C1 segment of cervical spinal cord (tissue), 14 donors: ENCODE data around the gene MEA1.
"Not testable (repeated sequence)": the region's sequence is repeated elsewhere in the genome, so short reads cannot be mapped to it uniquely, and the experiment has no call there.

Experiments used
- DNase-seq, 14 donors: peaks; one replicate each; lab custom pipeline; 2025; lab: John Stamatoyannopoulos, UW

Gene MEA1

DNA sequence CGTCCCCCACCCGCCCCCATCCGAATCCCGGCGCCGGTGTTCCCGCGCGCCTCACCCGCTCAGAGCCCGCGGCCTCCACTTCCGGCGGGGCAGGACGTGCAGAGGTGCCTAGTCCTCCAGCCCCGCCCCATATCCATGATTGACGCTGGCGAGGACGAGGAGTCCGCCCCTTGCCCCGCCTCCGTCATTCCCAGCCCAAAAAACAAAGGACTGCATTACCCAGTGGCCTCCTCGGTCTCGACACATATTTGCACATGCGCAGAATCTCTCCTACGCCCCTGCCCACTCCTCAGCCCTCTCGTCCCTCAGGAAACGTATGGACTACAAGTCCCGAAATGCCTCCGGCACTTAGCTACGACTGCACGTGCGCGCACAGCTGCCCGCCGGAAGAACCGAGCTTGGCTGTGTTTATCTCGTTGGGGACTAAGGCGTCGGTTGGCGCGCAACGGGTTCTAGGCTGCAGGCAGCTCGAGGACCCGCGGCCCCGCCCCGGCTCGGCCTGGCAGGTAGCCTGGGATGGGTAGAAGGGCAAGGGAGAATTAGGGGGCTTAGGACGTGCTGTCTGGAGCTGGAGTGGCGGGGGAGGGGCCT lies at the start of gene MEA1, which contains the start of gene KLHDC3:
MEA1 (minus strand) TSS at position 104 of the 591 bp plus-strand sequence. CDS start 133 bp downstream, outside the sequence.
KLHDC3 (plus strand) TSS at position 407 of the 591 bp plus-strand sequence. CDS start 2,944 bp downstream, outside the sequence.
- peak; percentile 85 to 100 (median 98) for DNase-seq

- DNase-seq: no peak
These were observed 49.1 kb upstream of the MEA1 start for GRCh38 chr6:43062818-43063217.

DNA sequence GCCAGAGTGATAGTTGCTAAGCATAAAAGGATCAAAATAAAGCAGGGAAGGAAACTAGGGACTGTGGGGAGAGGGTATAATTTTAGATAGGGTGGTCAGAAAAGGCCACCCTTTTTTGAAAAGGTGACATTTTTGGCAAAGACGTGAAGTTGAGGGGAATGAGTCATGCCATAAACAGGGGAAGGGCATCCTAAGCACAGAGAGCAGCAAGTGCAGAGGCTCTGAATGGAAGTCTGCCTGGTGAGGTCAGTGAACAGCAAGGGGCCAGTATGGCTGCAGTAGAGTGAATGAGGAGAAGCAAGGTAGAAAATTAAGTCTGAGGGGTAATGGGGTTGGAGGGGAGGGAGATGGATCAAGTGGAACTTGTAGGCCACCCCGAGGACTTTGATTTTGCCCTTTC lies 48.1 kb upstream of the MEA1 start:
- no peak for DNase-seq

GRCh38 chr6:43060755-43061633 lies 47.2 kb upstream of the MEA1 start:
- no peak for DNase-seq

DNA sequence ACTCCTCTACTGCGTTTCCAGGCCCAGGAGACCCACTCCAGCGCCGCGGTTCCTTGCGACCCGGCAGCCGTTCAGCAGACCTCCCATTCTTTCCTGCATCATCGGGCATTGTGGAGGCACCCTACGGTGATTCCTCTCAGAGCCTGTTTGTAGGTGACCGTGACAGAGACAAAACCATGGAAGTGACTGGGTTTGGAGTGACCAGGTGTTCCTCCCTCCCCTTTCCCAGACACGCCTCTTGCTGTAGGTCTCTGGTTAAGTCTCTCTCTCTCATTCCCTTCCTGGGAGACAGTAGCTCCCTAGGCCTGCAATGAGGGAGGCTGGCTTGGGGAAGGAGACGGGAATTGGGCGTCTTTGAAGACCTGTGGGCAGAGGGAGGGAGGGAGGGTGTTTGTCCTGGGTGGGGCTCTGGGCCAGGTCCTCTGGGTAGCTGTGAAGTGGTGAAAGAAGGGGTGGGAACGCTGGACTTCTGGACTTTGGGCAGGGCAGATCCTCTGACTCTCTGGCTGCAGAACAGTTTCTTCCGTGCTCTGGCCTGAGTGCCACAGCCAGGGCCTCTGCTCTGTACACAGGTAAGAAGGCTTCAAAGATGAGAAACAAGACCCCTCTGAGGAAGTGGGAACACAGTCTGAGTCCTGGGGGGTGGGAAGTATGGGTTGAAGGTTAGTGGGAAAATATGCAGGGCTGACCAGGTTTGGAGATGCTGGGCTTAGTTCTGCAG lies 46.4 kb upstream of the MEA1 start:
- peak in 1 of 14 donors; percentile 39 for DNase-seq

DNA sequence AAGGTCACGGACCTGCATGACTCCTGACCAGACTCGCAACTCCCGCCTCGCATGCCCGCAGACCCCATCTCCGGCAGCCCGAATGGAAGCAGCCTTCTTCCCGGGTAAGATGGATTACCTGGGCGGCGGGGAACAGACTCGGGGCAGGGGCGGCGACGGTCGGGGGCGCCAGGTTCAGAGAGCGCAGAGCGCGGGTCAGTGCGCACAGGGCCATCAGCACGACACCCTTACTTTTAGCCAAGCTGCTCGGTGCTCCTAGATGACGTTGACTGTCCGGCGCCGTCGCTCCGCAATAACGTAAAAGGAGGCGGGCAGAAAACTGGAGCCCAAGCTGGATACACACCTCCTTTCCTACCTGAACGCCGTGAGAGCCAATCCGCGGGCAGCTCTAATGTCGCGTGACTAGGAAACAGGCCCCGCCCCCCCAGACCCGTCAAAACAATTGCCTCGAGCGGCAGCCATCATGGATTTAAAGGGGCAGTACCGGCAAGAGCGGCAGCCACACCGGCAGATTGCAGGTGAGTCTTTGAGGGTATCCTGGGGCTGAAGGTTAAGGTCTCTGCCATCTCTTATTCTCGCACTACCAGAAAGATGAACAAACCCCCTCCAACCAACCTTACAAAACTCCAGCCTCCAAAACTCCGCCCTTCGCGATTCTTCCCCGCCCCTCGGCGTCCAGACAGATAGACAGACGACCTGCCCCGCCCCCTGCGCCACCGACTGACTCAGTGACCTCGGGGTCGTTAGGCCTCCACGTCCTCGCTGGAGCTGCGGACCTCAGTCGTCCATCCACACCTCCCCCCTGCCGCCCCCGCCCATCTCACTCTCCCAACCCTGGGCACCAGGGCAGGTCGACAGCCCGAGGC lies 45.7 kb upstream of the MEA1 start, which contains the start of the genes KLC4 and MRPL2:
KLC4 (plus strand) TSS at position 464 of the 866 bp plus-strand sequence. CDS start 1,705 bp downstream, outside the sequence.
MRPL2 (minus strand) TSS at position 267 of the 866 bp plus-strand sequence; CDS start at position 214, 53 bp downstream.
- peak; percentile 83 to 100 (median 98) for DNase-seq

DNA sequence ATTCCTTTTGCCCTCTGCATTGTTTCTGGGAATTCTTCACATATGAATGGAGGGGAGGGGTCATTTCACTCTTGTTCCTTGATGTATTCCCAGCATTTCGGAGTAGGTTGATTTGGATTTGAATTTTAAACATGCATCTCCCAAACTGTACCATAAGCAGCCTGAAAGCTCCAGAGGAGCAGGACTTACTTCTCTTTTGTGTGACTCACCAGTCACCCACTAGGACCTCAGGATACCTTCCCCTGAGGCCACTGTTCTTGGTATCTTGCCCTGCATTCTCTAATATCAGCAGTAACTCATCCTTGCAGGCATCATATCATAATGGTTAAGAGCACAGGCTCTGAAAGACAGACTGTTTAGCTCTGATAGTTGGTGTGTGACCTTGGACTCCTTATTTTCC lies 44.8 kb upstream of the MEA1 start:
- no peak for DNase-seq

- DNase-seq: no peak
These were observed 42.2 kb upstream of the MEA1 start for GRCh38 chr6:43055966-43056365.

DNA sequence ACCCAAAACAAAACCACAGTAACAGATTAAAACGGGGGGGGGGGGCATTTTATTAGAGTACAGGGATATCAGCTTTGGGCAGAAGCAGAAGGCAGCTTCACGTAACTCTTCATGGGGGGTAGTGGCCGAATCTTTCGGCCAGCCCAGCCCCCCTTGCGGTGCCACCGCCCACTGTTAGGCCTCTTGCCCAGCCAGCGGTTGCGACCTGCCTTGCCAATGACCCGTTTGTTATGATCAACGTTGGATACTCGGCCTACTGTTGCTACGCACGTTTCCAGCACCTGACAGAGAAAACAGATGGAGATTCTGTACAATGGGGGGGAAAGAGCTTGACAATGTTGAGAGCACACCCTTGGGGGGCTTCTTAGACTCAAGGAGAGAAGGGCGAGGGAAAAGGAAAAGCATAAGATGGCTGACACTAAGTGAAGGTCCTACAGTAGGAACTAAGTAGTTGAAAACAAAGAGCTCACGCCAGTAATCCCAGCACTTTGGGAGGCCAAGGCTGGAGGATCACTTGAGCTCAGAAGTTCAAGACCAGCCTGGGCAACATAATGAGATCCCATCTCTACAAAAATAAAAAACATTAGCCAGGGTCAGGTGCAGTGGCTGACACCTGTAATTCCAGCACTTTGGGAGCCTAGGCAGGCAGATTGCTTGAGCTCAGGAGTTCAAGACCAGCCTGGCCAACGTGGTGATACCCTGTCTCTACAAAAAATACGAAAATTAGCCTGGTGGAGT lies 40.6 kb upstream of the MEA1 start:
- DNase-seq: no peak

GRCh38 chr6:43053545-43054205 lies 39.9 kb upstream of the MEA1 start, which contains the start of gene CUL7:
Gene CUL7, minus strand, starts transcription at chr6:43053851. Its CDS starts 1,063 bp downstream, at chr6:43052788.
- peak in 12 of 14 donors; percentile 8 to 91 (median 54) for DNase-seq

DNA sequence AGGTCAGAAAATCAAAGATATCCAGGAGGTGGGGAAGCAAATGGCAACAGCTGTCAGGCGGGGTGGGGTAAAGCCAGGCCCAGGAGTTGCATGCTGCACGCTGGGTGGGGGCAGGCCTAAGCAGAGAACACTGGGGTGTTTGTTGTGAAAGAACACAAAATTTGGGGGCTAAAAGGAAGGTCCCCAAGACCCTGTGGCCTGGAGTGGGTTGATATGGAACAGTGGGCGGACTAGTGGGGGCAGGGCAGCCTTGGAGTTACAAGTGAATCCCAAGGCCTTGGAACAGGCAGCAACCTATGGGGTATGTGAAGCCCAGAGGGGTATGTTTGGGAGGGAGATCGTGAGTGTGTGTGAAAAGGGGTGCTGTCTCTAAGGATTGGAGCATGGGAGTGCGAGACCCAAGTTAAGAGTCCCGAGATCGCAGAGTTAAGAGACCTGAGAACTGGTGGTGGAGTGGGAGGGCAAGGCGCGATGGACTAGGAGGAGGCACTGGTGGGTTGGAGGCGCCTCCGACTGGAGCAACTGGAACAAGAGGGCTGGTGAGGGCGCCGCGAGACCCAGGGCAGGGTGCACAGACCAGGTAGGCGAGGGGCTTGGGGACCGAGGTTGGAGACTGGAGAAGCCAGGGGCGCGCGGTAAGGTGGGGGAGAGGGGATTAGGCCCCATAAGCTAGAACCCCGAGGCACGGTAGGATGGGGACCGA lies 39.2 kb upstream of the MEA1 start:
- DNase-seq: peak in 1 of 14 donors; percentile 44

DNA sequence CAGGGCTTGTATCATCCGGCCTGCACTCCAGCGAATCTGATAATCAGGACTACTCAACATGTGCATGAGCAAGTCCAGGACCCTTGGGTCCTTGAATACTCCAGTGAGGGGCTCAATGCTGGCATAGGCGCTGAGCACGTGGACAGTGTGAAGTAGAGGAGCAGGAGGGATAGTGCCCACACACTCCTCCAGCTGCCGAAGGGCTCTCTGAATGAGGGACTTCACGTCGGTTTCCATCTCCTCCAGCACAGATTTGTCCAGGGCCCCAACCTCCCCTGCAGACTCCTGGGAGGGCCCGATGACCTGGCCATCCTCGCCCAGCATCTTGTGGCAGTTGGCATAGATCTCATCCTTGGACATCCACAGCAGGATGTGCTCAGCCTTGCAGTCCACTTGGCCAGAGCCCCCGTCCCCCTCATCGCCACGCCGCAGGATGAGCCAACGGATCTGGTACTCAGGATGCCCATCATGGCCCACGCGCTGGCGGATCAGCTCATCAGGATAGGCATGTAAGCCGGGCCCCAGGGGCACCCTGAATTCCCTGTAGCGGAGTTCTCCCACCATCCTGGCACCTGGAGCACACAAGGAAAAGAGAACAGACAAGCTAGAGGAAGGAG lies 38.6 kb upstream of the MEA1 start:
- DNase-seq: no peak

- DNase-seq: no peak
These were observed 37.2 kb upstream of the MEA1 start for GRCh38 chr6:43050981-43051380.

GRCh38 chr6:43047998-43048397 lies 34.3 kb upstream of the MEA1 start:
- DNase-seq: no peak

- peak in 1 of 14 donors; percentile 53 for DNase-seq
These were observed 31.7 kb upstream of the MEA1 start for GRCh38 chr6:43045371-43045930.

- no peak for DNase-seq
These were observed 29.6 kb upstream of the MEA1 start for GRCh38 chr6:43043310-43043709.

- not testable (repeated sequence) for DNase-seq
These were observed 27.7 kb upstream of the MEA1 start for GRCh38 chr6:43041475-43041874.
